Endothelial cell of umbilical vein (primary cell): ENCODE results near the gene TAF15. TPM values are rescaled to one million over a fixed set of nuclear protein-coding genes. Genes with fewer than 3 reads are reported as not detected.

Source experiments
- BruUV-seq: library from RNA; stranded (reverse); fragments of 400-500 nt; replicated peaks from 2 replicates; lab custom pipeline; 2021; lab: Mats Ljungman, UMichigan
- CTCF ChIA-PET: fragments of 300-600, 350-600 bp; sonication (Branson Sonifier 250); formaldehyde crosslinking; loops from one replicate; lab custom pipeline; 2021; ENCODE audit warnings: antibody characterized with exemption, inconsistent platforms; lab: Charles Lee
- POLR2A ChIA-PET: fragments of 300-600, 350-600 bp; sonication (Branson Sonifier 250); formaldehyde crosslinking; loops from one replicate; lab custom pipeline; 2021; ENCODE audit warnings: antibody characterized with exemption, inconsistent platforms; lab: Charles Lee
- DNase-seq: peaks from one replicate; pipeline ENCODE4 v3.0.0-alpha.2; 2011; ENCODE audit warnings: low read depth, low spot score
- FAIRE-seq: peaks from 2 replicates; lab custom pipeline; 2011; peaks lifted over from hg19 to GRCh38; lab: Jason Lieb, UNC
- H2AFZ ChIP-seq: 2 replicates; pipeline ENCODE4 v1.6.0; 2012; ENCODE audit warnings: low read depth, low read length, control low read depth, inconsistent platforms
- H3K27ac ChIP-seq: 2 replicates; pipeline ENCODE4 v1.5.1; 2011; ENCODE audit warnings: low read depth, mild to moderate bottlenecking, control low read depth, low read length, moderate library complexity; ENCODE audit not compliant: insufficient read depth
- H3K27me3 ChIP-seq, 2 experiments: 2 replicates each; pipeline versions ENCODE4 v1.6.0 to v1.6.1; 2011; ENCODE audit warnings: low read length in 2 of 2, mixed read lengths in 1 of 2; ENCODE audit not compliant: control insufficient read depth in 2 of 2, insufficient read depth in 2 of 2
- H3K36me3 ChIP-seq, 2 experiments: 2 replicates in 1 of 2; 3 replicates in 1 of 2; pipeline ENCODE4 v1.5.1; 2011; ENCODE audit warnings: low read length in 2 of 2, mild to moderate bottlenecking in 1 of 2, moderate library complexity in 1 of 2; ENCODE audit not compliant: control insufficient read depth in 2 of 2, insufficient read depth in 2 of 2; ENCODE audit errors: extremely low read depth in 1 of 2
- H3K4me1 ChIP-seq: 3 replicates; pipeline ENCODE4 v1.5.1; 2011; ENCODE audit warnings: mild to moderate bottlenecking, low read length; ENCODE audit not compliant: control insufficient read depth, insufficient read depth; ENCODE audit errors: extremely low read depth
- H3K4me2 ChIP-seq: 2 replicates; pipeline ENCODE4 v1.6.1; 2011; ENCODE audit warnings: low read length, control low read depth, mixed read lengths; ENCODE audit not compliant: insufficient read depth
- H3K4me3 ChIP-seq, 3 experiments: fragments of 200-600 bp in 1 of 3; sonication (generic), shearing (Covaris generic) in 1 of 3; replicated peaks in 1 of 3; 2 replicates each; pipeline ENCODE4 v1.5.1; 2011 to 2016; ENCODE audit warnings: control low read depth in 3 of 3, low read length in 3 of 3, mild to moderate bottlenecking in 2 of 3, inconsistent platforms in 1 of 3, low read depth in 1 of 3, moderate library complexity in 1 of 3; ENCODE audit not compliant: insufficient read depth in 1 of 3
- H3K79me2 ChIP-seq: 2 replicates; pipeline ENCODE4 v1.6.0; 2012; ENCODE audit warnings: low read length, inconsistent platforms; ENCODE audit not compliant: control insufficient read depth, insufficient read depth
- H3K9ac ChIP-seq: replicated peaks from 2 replicates; pipeline ENCODE3; 2011; ENCODE audit warnings: low read length, control low read depth; ENCODE audit not compliant: insufficient read depth; ENCODE audit errors: extremely low read depth
- H3K9me1 ChIP-seq: replicated peaks from 3 replicates; pipeline ENCODE4 v1.6.0; 2011; ENCODE audit warnings: mild to moderate bottlenecking, low read length; ENCODE audit not compliant: control insufficient read depth, insufficient read depth; ENCODE audit errors: extremely low read depth
- H3K9me3 ChIP-seq: replicated peaks from 2 replicates; pipeline ENCODE4 v1.5.1; 2012; ENCODE audit warnings: low read length, inconsistent platforms; ENCODE audit not compliant: control insufficient read depth, insufficient read depth
- H4K20me1 ChIP-seq: replicated peaks from 2 replicates; pipeline ENCODE3; 2011; ENCODE audit warnings: mild to moderate bottlenecking, low read length; ENCODE audit not compliant: control insufficient read depth, insufficient read depth; ENCODE audit errors: extremely low read depth
- JUN ChIP-seq: IDR thresholded peaks from 2 replicates; pipeline ENCODE4 v1.6.1; 2011; ENCODE audit warnings: borderline replicate concordance, low read depth; ENCODE audit not compliant: insufficient read length, insufficient read depth
- POLR2A ChIP-seq: IDR thresholded peaks from 2 replicates; pipeline ENCODE4 v1.6.1; 2012; ENCODE audit warnings: low read depth, mild to moderate bottlenecking, control low read depth, low read length
- POLR2AphosphoS5 ChIP-seq: IDR thresholded peaks from 2 replicates; pipeline ENCODE4 v1.6.1; 2012; ENCODE audit warnings: low read depth, mild to moderate bottlenecking, control low read depth, low read length, moderate library complexity; ENCODE audit not compliant: insufficient read depth
- dilution Hi-C: fragments of 300-500 bp; cut with MboI; formaldehyde crosslinking; loops from one replicate; pipeline ENCODE4 v1.15.0; 2019; ENCODE audit warnings: low sequenced_read_pairs; ENCODE audit not compliant: extremely low pct_ligation_motif_present
- intact Hi-C: fragments of 100-400 bp; cut with micrococcal nuclease; formaldehyde crosslinking; loops from one replicate; pipeline ENCODE4 v1.10.0; 2022
- polyA plus RNA-seq, 4 experiments: library from polyadenylated mRNA; depleted of rRNA in 3 of 4; stranded (reverse) in 3 of 4; unstranded in 1 of 4; fragments of >200 nt; gene quantifications; 2 replicates each; pipeline versions ENCODE4 v1.2.1 to v1.2.3, GENCODE V29; 2011 to 2012; ENCODE audit warnings: missing spikeins in 1 of 4
- total RNA-seq: library from RNA; stranded (reverse); gene quantifications from 2 replicates; pipeline ENCODE4 v1.2.3, GENCODE V29; 2021
- TF ChIP-seq, protein P1 (sequence below), 2 donors: IDR thresholded peaks; 1 replicate in 1 of 2; 2 replicates in 1 of 2; pipeline ENCODE4 v1.5.1; 2011; ENCODE audit warnings: low read length in 2 of 2, mild to moderate bottlenecking in 2 of 2, moderate library complexity in 2 of 2, control low read depth in 1 of 2, inconsistent platforms in 1 of 2, low read depth in 1 of 2; ENCODE audit not compliant: insufficient read depth in 1 of 2; ENCODE audit errors: extremely low read depth in 1 of 2
- TF ChIP-seq, protein P2 (sequence below): IDR thresholded peaks from 2 replicates; pipeline ENCODE4 v1.6.1; 2011; ENCODE audit not compliant: insufficient read depth, insufficient read length

Gene TAF15
- total and polyA plus RNA-seq, 2 donors (not counting 3 experiments of a cell fraction or from before 2014, with no cell fraction given): 59.4 to 247 TPM

DNA sequence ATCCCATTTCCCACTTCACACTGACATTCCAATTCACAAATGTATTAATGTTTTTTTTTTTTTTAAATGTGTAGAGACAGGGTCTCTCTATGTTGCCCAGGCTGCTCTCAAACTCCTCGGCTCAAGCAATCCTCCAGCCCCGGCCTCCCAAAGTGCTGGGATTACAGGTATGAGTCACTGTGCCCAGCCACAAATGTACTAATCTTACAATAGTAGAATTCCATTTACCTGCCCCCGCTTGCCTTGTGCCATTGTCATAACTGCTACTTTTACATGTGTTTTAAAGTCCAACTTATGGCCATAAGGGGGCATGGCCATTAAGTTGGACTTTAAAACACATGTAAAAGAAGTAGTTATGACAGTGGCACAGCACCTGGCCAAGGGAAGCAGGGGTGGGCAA lies 18.4 kb upstream of the TAF15 start:
- Histone ChIP-seq H3K4me1 (peaks cover 4% of the 10 kb centered on the region), H3K27ac (no peak overlapping the region), H3K27me3 (peaks cover 48 to 49% of the 10 kb centered on the region in 2 experiments), H3K4me2 (no peak overlapping the region), H3K36me3 (no peaks in the 10 kb centered on the region), H3K79me2 (no peaks in the 10 kb centered on the region), H3K9ac (no peak overlapping the region), H4K20me1 (no peaks in the 10 kb centered on the region), H3K9me1 (no peaks in the 10 kb centered on the region), H2AFZ (no peak overlapping the region), H3K4me3 (no peak overlapping the region), H3K9me3 (no peaks in the 10 kb centered on the region)
- POLR2A ChIA-PET: no interaction called here
- TF ChIP-seq JUN (no peak), POLR2AphosphoS5 (no peak), POLR2A (no peak)
- TF ChIP-seq, protein P1, sequence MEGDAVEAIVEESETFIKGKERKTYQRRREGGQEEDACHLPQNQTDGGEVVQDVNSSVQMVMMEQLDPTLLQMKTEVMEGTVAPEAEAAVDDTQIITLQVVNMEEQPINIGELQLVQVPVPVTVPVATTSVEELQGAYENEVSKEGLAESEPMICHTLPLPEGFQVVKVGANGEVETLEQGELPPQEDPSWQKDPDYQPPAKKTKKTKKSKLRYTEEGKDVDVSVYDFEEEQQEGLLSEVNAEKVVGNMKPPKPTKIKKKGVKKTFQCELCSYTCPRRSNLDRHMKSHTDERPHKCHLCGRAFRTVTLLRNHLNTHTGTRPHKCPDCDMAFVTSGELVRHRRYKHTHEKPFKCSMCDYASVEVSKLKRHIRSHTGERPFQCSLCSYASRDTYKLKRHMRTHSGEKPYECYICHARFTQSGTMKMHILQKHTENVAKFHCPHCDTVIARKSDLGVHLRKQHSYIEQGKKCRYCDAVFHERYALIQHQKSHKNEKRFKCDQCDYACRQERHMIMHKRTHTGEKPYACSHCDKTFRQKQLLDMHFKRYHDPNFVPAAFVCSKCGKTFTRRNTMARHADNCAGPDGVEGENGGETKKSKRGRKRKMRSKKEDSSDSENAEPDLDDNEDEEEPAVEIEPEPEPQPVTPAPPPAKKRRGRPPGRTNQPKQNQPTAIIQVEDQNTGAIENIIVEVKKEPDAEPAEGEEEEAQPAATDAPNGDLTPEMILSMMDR (IDR thresholded peaks at IDR 0.05; ENCODE audit: extremely low read depth in 1 of 2, insufficient read depth in 1 of 2, low read depth in 1 of 2, low read length in 2 of 2): no peak
- TF ChIP-seq, protein P2, sequence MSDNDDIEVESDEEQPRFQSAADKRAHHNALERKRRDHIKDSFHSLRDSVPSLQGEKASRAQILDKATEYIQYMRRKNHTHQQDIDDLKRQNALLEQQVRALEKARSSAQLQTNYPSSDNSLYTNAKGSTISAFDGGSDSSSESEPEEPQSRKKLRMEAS: no peak
- BruUV-seq: no TSS peak
- DNase-seq: no peak
- intact Hi-C loops (no loop called here), dilution Hi-C loops (no loop called here)
- CTCF ChIA-PET: interaction anchor here (2.0 kb wide), 1 partner anchor 27 kb away, joined by 12 read pairs; no protein-coding TSS in a partner anchor
- FAIRE-seq: no peak
